Activated CD4-positive, CD25-positive, alpha-beta regulatory T cell treated with anti-CD3 and anti-CD28 coated beads, Interleukin-2, amount 50 U/mL, for 16 hours (primary cell): ENCODE data around the gene ATG10.

ENCODE experiments used
- DNase-seq: peaks from one replicate; pipeline ENCODE4 v3.0.0-alpha.2; 2020; ENCODE audit warnings: low read depth, low spot score

ATG10 gene

DNA sequence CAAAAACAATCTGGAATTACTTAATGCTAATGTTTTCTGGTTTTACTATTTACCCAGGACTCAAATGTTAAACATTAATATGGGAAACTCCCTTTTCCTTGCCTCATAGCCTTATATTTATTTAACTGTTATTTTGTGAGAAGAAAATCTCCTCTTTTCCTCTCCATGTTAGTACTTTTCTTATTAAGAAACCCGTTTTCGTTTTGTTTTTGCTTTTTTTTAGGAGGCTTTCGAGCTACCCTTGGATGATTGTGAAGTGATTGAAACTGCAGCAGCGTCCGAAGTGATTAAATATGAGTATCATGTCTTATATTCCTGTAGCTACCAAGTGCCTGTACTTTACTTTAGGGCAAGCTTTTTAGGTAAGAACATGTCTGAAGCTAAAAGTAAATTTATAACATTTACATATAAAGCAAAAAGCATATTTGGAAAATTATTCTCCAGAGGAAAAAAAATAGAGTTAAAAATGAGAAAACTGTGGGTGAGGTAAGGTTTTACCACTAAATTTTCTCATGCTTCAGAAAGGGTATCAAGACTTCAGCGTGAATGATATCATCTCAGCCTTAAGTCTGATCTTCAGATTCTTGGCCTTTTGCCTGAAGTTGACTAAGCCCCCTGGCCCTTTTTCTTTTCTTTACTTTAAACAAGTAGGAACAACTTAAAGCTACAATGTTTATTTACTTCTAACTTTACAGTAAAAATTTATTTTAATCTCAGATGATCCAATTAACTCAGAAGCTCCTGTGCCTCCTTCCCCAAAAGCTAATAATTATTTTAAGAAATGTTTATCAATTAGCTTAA is 192.6 kb downstream of the ATG10 start:
- DNase-seq, result no peak

DNA sequence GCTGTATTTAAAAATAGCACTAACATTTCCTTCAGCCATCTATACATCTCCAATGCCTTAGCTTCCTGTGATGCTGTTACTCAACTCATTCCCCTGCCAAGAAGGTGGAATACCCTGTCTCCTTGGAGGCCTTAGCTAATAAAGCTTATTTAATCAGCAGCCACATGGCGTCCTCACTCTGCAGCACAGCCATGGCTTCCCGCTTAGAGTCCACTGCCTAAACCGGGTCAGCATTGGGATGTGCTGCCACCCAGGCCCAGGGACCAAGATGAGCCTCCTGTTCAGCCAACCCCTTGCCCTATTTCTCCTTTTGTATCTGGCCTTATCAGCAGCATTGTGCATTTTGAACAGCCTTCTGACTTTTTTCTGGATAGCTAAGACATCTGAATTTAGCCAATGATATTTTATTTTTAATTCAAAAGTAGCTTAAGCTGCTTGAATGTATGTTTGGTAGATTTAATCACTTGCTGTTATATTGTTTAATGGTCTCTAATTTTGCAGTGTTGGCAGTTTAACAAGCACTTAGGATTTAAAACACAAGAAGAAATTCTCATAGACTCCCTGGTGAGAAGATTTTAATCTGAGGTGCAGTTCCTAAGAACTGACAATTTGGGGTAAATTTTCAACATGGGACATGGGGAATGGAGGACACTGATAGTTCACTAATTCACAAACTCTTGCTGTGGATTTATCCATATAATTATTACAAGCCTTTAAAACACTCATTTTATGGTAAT is 193.3 kb downstream of the ATG10 start:
- DNase-seq, result no peak

DNA sequence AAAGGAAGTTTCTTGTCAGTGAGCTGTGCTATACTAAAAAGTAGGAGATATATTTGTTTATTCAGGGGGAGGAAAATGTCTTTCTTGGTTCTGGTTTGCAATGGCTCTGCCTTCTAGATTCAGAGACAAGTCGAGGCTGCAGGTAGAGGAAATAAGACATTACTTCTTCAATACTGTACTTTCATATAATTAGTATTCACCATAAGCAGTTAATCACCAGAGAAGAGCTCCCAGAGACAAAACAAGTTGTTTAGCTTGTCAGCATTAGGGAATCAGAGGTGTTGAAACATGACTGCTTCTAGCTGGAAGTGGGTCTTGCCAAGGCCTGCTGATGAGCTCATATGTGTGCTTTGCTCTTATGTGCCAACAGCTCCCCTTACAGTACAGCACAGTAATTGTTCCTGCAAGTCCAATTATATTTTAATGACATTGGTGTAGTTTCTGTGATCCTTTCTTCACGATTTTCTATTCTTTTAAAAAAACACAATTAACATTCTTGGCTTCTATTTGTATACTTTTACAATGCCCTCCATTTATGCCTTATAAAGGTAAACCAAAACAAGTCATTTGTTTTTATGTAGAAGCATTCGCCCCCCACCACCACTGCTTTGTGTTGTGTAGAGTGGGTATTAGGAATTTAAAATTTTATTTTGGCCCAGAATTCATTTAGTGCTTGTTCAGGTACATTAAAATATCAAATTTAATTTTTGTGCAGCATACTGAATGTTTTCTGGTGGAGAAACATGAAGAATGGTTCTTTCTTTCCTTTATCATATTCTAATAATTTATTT is 194.1 kb downstream of the ATG10 start:
- DNase-seq, result no peak

DNA sequence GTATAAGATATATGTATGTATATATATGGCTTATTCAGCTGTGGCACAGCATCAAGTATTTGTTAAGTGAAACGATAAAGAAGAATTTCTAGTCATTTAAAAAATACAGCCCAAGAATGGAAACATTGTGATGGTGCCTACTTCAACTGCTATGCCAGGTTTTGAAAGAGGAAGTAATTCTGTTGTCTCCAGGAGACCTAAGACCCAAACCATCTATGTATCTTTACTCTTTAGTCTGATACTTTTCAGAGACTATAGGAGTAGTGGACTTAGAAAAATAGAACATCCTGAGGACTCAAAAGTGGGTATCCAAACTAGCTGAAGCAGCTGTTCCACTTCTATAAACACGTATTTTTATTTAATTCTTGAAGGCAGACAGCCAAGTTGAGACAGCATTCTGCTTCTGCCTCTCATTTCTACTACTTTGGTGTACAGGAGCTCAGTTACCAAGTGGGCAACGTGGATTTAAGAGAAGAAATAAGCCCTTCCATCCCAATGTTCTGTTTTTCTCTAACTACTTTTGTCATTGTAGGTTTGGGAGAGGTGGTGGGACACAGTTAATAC is 195.6 kb downstream of the ATG10 start:
- DNase-seq, result no peak

DNA sequence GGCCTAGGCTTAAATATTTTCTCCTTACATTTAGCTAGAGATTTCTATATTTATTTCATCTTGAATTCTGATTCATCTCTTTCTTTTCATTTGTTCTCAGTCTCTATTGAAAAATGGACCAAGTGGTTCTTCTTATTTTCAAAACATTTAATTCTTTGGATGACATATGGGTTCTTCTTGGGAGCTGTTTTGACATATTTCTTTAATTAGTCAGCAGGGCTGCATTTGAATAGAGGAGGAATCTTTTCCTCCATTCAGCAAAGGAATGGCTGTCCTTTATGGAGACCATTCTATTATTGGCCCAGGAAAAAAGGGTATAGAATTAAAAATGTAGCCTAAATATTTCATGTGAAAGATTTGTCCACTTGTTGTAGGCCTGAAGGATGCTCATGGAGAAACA is 196.5 kb downstream of the ATG10 start:
- no peak for DNase-seq

DNA sequence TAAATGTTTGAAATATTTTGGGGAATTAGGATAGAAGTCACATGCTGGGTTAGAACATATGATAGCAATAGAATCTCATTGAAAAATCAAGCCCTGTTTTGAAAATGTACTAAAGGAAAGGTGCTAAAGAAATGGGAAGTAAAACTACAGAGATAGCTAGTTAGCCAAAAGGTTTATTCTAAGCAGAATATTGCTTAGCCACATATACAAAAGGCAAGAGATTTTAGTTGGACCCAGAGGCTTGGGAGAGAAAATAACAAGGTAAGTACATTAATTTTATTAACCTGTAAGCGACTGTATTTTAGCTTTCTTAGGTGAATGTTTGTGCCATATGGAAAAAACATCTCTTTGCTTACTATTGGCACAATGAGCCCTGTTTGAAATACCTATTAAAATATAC is 198.1 kb downstream of the ATG10 start:
- DNase-seq, result no peak

DNA sequence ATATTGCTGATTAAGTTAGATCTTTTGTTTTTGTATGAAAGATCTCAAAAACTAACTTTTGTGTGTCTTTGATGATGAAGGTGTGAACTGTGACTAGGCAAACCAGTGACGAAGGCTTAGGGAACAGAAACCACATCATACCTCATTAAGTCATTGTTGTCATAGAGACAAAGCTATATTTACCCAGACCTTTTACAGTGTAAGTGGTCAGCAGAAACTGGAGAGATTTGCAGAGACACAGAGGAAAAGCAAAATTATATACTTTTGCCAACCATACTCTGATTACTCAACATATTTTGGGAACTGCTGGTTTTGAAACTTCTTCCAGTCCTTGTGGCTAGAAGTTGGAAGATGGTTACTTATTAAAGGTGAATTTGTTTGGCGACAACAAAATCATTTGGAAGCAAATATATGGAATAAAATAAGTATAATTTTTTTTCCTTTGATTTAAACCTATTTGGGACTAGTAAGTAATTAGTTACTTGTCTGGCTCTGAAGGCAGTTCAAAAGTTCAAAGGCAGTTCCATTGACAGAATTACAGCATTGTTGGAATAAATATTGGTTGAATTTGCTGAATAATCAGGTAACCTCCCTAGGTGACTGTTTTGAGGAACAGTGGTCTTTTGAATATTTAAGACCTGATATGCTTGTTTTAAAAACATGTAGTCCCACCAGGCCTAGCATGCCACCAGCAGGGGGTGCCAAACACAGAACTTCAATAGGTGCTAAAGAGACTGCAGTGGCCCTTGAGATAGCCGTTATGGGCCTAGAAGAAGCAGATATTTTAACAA is 202.5 kb downstream of the ATG10 start:
- peak; percentile 12 for DNase-seq

DNA sequence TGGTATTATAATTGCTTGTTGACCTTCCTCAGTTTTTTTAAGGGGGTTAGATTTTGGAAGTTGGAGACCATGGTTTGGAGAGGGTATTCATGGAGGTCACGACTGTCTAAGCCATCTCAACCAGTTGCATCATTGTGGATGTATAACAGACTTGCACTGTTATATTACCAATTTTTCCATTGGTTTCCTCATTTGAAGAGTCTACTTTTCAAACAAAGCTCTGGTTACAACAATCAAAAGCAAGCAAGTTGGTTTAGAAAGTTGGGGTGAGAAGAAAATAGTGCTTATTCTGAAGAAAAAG is 203.0 kb downstream of the ATG10 start:
- no peak for DNase-seq

DNA sequence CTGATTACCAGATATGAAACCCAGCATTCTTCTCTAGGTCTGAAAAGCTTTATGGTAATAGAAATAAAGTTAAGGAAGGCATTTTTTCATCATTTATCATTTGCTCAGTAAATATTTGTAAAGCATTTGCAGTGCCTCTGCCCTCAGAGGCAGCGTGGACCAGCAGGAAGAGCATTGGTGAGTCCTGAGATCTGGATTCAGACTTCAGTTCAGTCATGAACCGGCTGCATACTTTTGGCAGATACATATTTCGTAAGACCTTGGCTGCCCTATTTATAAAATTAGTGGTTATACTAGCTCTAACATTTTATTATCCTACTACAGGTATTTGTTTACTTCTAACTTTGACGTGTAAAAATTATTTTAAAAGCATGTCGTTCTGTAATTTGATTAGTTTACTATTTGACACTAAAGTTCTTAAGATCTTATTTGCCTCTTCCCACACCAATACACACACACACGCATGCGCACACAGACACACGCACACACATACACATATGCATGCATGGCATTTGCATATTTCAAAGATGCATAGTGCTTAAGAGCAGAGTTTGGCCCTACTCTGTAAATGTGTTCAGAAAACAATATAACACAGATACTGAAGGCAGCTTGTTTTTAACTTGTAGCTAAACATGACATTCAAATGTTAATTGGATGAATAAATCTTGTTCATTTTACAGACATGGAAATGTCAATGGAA is 204.4 kb downstream of the ATG10 start:
- DNase-seq, result no peak

DNA sequence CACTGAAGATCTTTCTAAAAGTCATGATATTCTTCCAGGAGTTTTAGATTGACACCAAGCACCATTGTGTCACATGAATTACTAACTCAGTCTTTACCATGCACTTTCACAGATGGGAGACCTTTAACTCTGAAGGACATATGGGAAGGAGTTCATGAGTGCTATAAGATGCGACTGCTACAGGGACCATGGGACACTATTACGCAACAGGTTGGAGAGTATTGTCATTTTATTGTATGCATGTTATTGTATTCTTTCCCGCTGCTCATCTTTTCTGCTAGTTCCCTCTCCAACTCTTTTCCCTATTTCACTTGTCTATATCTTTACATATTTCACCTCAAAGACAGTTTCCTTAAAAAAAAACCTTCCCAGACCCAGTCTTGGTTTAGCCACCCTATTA is 206.6 kb downstream of the ATG10 start:
- no peak for DNase-seq

DNA sequence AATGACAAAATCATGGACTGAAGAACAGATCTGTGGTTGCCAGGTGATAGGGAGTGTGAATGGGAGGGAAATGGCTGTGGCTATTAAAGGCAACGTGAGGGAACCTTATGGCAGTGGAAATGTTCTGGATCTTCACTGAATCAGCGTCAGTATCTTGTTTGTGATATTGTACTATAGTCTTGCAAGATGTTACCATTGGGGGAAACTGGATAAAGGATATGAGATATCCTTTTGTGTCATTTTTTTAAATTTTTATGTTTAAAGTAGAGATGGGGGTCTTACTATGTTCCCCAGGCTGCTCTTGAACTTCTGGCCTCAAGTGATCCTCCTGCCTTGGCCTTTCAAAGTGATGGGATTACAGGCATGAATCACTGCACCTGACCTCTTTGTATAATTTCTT is 210.8 kb downstream of the ATG10 start:
- DNase-seq, result no peak

DNA sequence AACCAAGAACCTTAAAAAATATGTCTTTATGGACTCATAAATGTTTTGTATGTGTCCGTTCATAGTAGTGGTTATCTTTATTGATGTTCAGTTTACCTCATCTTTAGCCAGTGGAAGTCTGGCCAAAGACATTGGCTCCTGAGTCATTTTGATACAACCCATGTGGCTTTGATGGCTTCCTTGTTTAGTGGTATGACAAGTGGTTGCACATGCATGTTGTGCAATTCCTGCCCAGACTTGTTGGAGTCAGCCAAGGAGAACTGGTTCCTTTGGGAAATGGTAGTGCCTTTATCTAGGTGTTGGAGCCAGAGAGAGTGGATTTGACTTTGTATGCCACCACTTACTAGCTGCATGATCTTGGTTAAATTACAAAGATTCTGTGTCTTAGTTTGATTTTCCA is 212.0 kb downstream of the ATG10 start:
- no peak for DNase-seq

DNA sequence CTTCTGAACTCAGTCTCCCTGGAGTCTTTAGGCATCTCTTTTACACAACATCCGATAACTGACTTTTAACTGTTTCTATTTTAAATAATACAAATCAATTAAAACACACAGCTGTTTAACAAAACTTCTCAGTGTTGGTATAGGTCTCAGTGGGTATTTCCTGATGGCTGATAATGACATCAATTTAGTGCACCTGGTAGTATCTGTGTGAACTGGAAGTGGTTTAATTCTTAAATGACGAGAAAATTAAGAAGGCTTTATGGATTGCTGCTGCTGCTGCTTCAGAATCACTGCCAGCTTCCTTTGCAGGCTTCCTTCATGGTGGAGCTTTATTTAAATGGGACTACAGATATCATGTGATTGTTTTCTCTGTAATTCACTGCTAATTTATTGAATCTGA is 214.0 kb downstream of the ATG10 start:
- DNase-seq, result no peak

DNA sequence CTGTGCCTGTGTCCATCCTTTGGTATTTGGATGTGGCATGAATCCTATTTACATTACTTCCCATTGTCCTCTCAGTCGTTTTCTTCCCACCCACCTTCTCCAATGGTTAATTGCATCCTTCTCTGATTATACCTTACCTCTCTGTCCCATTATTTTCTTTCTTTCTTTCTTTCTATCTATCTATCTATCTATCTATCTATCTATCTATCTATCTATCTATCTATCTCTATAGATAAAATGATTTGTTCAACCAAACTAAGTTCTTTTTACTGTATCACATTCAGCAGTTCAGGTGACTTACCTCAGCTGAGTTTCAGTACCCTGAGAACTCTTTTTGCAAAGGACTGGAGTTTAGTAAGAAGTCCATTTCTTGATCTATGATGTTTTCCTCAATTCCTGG is 225.7 kb downstream of the ATG10 start:
- no peak for DNase-seq

DNA sequence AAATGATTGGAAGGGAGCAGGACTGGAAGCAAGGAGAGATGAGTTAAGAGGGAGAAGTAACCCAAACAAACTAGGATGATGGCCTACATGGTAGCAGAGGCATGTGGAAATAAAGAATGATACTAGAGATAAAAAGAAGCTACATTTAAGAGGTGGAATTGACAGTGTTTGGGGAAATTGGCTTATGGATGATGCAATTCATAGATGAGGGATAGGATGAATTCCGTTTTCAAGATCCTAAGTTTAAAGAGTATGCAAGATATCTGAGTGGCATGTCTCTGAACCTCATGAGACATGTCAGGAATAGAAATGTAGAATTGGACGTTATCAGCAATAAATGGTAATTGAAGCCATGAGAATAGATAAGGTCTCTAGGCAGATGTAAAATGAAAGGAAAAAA is 232.7 kb downstream of the ATG10 start:
- DNase-seq, result no peak

DNA sequence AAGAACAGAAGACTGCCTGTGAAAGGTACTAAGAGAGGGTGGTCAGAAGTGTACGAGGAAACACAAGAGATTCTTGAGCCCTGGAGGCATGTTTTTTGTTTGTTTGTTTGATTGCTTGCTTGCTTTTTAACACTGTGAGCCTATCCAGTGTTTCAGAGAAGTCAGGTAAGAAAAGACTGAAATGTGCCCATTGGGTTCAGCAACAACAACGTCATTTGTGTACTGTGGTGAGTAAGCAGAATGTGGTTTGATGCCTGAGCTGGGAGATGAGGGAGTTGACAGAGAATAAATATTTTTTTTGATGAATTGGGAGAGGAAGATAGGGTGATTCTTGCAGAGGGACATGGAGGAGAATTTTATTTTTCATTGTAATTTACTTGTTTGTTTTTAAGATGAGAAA is 233.2 kb downstream of the ATG10 start:
- no peak for DNase-seq

DNA sequence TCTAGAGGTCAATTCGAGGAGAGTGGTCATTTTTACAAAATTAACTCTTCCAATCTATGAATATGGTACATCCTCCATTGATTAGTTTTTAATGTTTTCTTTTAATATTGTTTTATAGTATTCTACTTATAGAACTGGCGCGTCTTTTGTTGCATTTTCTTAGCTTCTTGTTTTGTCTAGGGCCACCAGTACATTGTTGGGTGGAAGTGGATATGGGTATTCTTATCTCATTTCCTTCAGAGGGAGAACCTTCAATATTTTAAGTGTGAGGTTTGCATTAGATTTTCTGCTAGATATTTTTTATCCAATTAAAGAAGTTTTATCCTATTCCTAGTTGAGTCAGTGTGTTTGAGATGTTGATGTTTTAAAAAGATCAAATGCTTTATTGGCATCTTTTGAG is 236.5 kb downstream of the ATG10 start:
- no peak for DNase-seq

DNA sequence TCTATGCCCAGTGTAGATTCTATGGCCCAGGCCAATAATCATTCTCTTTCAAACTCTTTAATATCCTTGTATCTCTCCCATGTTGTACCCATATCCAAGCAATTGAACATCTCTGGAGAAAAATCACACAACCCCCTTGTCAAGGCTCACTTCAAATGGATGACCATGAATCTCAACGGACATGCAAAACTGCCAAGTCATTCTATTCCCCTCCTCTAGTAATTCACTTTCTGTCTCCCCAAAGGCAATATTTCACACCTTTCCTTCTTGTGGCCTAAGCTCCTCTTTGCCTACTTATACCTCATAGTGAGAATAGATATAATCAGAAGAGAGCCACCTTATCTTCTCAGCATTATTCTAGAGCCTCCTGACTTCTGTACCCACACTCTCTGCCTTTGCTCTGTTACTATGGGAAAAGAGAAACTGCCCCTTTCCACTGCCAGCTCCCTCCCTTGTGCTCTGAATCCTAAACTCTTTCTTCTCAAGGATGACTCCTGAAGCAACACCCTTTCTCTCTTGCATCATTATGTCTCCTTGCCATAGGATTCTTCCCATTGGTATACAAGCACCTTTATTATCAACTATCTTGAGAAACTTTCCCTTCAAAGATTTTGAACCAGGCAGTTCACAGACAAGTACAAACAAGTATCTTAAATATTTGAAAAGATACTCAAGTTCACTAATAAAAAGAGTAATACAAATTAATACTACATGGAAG is 240.2 kb downstream of the ATG10 start:
- DNase-seq, result no peak

DNA sequence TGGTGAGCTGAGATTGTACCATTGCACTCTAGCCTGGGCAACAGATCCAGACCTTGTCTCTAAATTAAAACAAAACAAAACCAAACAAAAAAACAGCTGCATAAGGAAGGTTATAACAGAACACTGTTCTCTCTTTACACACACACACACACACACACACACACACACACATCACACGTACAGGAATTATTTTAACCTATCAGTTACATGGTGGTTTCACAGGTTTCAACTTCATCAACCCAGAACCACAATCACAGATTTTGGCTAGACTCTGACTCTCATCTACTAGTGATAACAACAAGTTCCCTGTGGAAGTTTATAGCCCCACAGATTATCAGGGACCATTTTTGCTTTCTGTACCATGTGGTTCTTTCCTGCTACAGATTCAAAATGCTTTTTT is 246.1 kb downstream of the ATG10 start:
- DNase-seq, result no peak
